Caco-2 (cell line): ENCODE data around the gene VPS41. TPM values are rescaled to one million over a fixed set of nuclear protein-coding genes. Genes with fewer than 3 reads are reported as not detected.

Source experiments
- BruUV-seq: library from RNA; stranded (reverse); fragments of 400-500 nt; replicated peaks from 2 replicates; lab custom pipeline; 2021; lab: Mats Ljungman, UMichigan
- CTCF ChIA-PET: fragments of 300-600 bp; sonication (Branson Sonifier 250); formaldehyde crosslinking; loops from one replicate; lab custom pipeline; 2022; ENCODE audit warnings: antibody characterized with exemption; lab: Charles Lee
- POLR2A ChIA-PET: fragments of 300-600 bp; sonication (Branson Sonifier 250); formaldehyde crosslinking; loops from one replicate; lab custom pipeline; 2022; ENCODE audit warnings: antibody characterized with exemption; lab: Charles Lee
- DNase-seq, 2 experiments: peaks; one replicate each; pipeline versions ENCODE4 v3.0.0 to v3.0.0-alpha.2; 2020 to 2022
- H3K27me3 ChIP-seq: replicated peaks from 2 replicates; pipeline ENCODE4 v1.6.0; 2011; ENCODE audit warnings: low read length; ENCODE audit not compliant: control insufficient read depth, insufficient read depth
- H3K36me3 ChIP-seq: 2 replicates; pipeline ENCODE4 v1.5.1; 2011; ENCODE audit warnings: low read length; ENCODE audit not compliant: control insufficient read depth, insufficient read depth
- H3K4me1 ChIP-seq: fragments of 250-450 bp; sonication (Bioruptor Pico); 2 replicates; pipeline ENCODE4 v1.5.1; 2020; ENCODE audit warnings: mild to moderate bottlenecking
- H3K4me3 ChIP-seq: 2 replicates; pipeline ENCODE4 v1.5.1; 2011; ENCODE audit warnings: low read depth, mild to moderate bottlenecking, control low read depth, low read length
- H3K9me3 ChIP-seq: fragments of 250-450 bp; sonication (Bioruptor Pico); 2 replicates; pipeline ENCODE4 v1.5.1; 2020; ENCODE audit warnings: mild to moderate bottlenecking, moderate library complexity
- H3K27ac Mint-ChIP-seq: one replicate; pipeline ENCODE4 v1.8.0; 2022; ENCODE audit warnings: mixed read lengths; ENCODE audit not compliant: unreplicated experiment
- H3K27me3 Mint-ChIP-seq: one replicate; pipeline ENCODE4 v1.8.0; 2022; ENCODE audit warnings: mixed read lengths; ENCODE audit not compliant: insufficient read depth, unreplicated experiment
- H3K36me3 Mint-ChIP-seq: one replicate; pipeline ENCODE4 v1.8.0; 2022; ENCODE audit warnings: mild to moderate bottlenecking, mixed read lengths; ENCODE audit not compliant: insufficient read depth, unreplicated experiment
- H3K4me1 Mint-ChIP-seq: one replicate; pipeline ENCODE4 v1.8.0; 2022; ENCODE audit warnings: low read depth, mixed read lengths; ENCODE audit not compliant: unreplicated experiment
- H3K4me3 Mint-ChIP-seq: one replicate; pipeline ENCODE4 v1.8.0; 2022; ENCODE audit warnings: mild to moderate bottlenecking, moderate library complexity, mixed read lengths; ENCODE audit not compliant: unreplicated experiment
- H3K9me3 Mint-ChIP-seq: one replicate; pipeline ENCODE4 v1.8.0; 2022; ENCODE audit warnings: mixed read lengths; ENCODE audit not compliant: unreplicated experiment
- intact Hi-C: fragments of 100-400 bp; cut with micrococcal nuclease; formaldehyde crosslinking; loops from one replicate; pipeline ENCODE4 v1.10.0; 2022; ENCODE audit not compliant: unreplicated experiment
- total RNA-seq: library from RNA; stranded (reverse); gene quantifications from 2 replicates; pipeline ENCODE4 v1.2.3, GENCODE V29; 2022
- TF ChIP-seq, protein P1 (sequence below), 2 experiments: fragments of 200-600 bp in 1 of 2; IDR thresholded peaks; 1 replicate in 1 of 2; 2 replicates in 1 of 2; pipeline versions ENCODE4 v1.5.1 to v1.8.0; 2011 to 2022; ENCODE audit warnings: antibody characterized with exemption in 1 of 2, control low read depth in 1 of 2, inconsistent platforms in 1 of 2, low read depth in 1 of 2, low read length in 1 of 2, mild to moderate bottlenecking in 1 of 2, moderate library complexity in 1 of 2; ENCODE audit not compliant: insufficient read depth in 1 of 2, severe bottlenecking in 1 of 2, unreplicated experiment in 1 of 2

The VPS41 gene
- total RNA-seq, 1 experiment from 2014 or later = 86.9 TPM

DNA sequence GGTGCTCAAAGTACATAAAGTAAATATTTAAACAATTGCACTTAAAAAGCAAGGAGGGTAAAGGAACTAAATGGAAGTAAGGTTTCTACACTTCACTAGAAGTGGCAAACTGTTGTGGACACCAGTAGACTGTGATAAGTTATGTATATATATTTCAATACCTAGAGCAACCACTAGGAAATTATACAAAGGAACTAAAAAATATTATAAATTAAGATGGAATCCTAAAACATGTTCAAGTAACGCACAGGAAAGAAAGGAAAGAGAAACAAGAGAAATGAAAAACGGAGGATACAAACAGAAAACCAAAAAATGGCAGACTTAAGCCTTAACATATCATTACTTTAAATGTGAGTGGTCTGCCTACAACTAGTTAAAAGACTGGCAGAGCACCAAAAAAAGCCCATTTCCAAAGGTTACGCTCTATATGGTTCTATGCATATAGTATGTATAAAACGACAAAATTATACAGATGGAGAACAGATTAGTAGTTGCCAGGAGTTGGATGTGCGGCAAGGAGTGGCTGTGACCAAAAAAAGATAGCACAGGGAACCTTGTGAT, 19.0 kb downstream of the VPS41 start:
- TF ChIP-seq, protein P1, sequence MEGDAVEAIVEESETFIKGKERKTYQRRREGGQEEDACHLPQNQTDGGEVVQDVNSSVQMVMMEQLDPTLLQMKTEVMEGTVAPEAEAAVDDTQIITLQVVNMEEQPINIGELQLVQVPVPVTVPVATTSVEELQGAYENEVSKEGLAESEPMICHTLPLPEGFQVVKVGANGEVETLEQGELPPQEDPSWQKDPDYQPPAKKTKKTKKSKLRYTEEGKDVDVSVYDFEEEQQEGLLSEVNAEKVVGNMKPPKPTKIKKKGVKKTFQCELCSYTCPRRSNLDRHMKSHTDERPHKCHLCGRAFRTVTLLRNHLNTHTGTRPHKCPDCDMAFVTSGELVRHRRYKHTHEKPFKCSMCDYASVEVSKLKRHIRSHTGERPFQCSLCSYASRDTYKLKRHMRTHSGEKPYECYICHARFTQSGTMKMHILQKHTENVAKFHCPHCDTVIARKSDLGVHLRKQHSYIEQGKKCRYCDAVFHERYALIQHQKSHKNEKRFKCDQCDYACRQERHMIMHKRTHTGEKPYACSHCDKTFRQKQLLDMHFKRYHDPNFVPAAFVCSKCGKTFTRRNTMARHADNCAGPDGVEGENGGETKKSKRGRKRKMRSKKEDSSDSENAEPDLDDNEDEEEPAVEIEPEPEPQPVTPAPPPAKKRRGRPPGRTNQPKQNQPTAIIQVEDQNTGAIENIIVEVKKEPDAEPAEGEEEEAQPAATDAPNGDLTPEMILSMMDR (IDR thresholded peaks at IDR 0.05; ENCODE audit: insufficient read depth in 1 of 2, low read depth in 1 of 2, low read length in 1 of 2, severe bottlenecking in 1 of 2, unreplicated experiment in 1 of 2) = peak in 1 of 2 experiments; percentile 47
- H3K4me1 ChIP-seq = no peaks in the 10 kb centered on the region
- Mint-ChIP-seq H3K36me3 (no peaks in the 10 kb centered on the region), H3K27me3 (no peaks in the 10 kb centered on the region), H3K4me3 (no peak overlapping the region), H3K4me1 (peaks cover 8% of the 10 kb centered on the region), H3K27ac (no peak overlapping the region), H3K9me3 (peaks cover 18% of the 10 kb centered on the region)
- no TSS peak for BruUV-seq
- no peak for DNase-seq
- POLR2A ChIA-PET = no interaction called here
- CTCF ChIA-PET = no interaction called here
- no peaks in the 10 kb centered on the region for H3K27me3 ChIP-seq
- no peak overlapping the region for H3K4me3 ChIP-seq
- no peaks in the 10 kb centered on the region for H3K36me3 ChIP-seq
- intact Hi-C loops = no loop called here
- H3K9me3 ChIP-seq = no peaks in the 10 kb centered on the region

DNA sequence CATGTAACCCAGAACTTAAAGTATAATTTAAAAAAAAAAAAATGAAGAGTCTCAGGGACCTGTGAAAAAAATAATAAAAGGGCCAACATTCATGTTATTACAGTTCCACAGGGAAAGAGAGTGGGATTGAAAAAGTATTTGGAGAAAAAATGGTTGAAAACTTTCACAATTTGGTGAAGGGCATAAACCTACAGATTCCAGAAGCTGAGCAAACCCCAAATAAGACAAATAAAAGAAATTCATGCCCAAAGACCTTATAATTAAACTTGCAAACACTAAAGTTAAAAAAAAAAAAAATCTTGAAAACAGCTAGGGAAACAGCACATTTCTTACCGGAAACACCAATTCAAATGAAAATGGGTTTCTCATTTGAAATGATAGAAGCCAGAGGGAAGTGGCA, 19.9 kb downstream of the VPS41 start:
- H3K9me3 Mint-ChIP-seq = peaks cover 19% of the 10 kb centered on the region
- Histone ChIP-seq H3K4me3 (no peak overlapping the region), H3K4me1 (no peaks in the 10 kb centered on the region), H3K9me3 (no peaks in the 10 kb centered on the region), H3K36me3 (no peaks in the 10 kb centered on the region), H3K27me3 (no peaks in the 10 kb centered on the region)
- no TSS peak for BruUV-seq
- CTCF ChIA-PET = no interaction called here
- TF ChIP-seq, protein P1 (IDR thresholded peaks at IDR 0.05; ENCODE audit: insufficient read depth in 1 of 2, low read depth in 1 of 2, low read length in 1 of 2, severe bottlenecking in 1 of 2, unreplicated experiment in 1 of 2) = no peak
- DNase-seq = no peak
- H3K36me3 Mint-ChIP-seq = no peaks in the 10 kb centered on the region
- H3K27ac Mint-ChIP-seq = no peak overlapping the region
- H3K4me3 Mint-ChIP-seq = no peak overlapping the region
- H3K27me3 Mint-ChIP-seq = no peaks in the 10 kb centered on the region
- intact Hi-C loops = no loop called here
- POLR2A ChIA-PET = no interaction called here
- peaks cover 8% of the 10 kb centered on the region for H3K4me1 Mint-ChIP-seq

DNA sequence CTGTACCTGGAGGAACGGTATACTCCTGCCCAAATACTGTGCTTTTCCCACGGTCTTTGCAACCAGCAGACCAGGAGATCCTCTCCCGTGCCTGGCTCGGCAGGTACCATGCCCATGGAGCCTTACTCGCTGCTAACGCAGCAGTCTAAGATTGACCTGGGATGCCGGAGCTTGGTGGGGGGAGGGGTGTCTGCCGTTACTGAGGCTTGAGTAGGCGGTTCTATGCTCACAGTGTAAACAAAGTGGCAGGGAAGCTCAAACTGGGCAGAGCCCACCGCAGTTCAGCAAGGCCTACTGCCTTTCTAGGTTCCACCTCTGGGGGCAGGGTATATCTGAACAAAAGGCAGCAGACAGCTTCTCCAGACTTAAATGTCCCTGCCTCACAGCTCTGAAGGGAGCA, 22.7 kb downstream of the VPS41 start:
- peaks cover 19% of the 10 kb centered on the region for H3K9me3 Mint-ChIP-seq
- BruUV-seq = no TSS peak
- H3K27me3 Mint-ChIP-seq = no peaks in the 10 kb centered on the region
- H3K27ac Mint-ChIP-seq = no peak overlapping the region
- TF ChIP-seq, protein P1 (IDR thresholded peaks at IDR 0.05; ENCODE audit: insufficient read depth in 1 of 2, low read depth in 1 of 2, low read length in 1 of 2, severe bottlenecking in 1 of 2, unreplicated experiment in 1 of 2) = no peak
- peaks cover 8% of the 10 kb centered on the region for H3K4me1 Mint-ChIP-seq
- DNase-seq = no peak
- CTCF ChIA-PET = no interaction called here
- POLR2A ChIA-PET = no interaction called here
- no peak overlapping the region for H3K4me3 Mint-ChIP-seq
- H3K36me3 Mint-ChIP-seq = no peaks in the 10 kb centered on the region
- intact Hi-C loops = no loop called here
- H3K36me3 ChIP-seq = no peaks in the 10 kb centered on the region
- no peaks in the 10 kb centered on the region for H3K27me3 ChIP-seq
- H3K4me1 ChIP-seq = no peaks in the 10 kb centered on the region
- H3K9me3 ChIP-seq = no peaks in the 10 kb centered on the region
- H3K4me3 ChIP-seq = no peak overlapping the region
